HL-60 (cell line): ENCODE measurements around the gene UGT2B7.

Experiments
- DNase-seq, 2 experiments: peaks; one replicate each; pipeline ENCODE4 v3.0.0-alpha.2; 2010 to 2020; ENCODE audit warnings: low read depth in 1 of 2, low spot score in 1 of 2
- H3K27ac ChIP-seq: fragments of 250-450 bp; sonication (Bioruptor Pico); replicated peaks from 2 replicates; pipeline ENCODE4 v1.5.1; 2020; ENCODE audit warnings: mild to moderate bottlenecking, moderate library complexity
- H3K27me3 ChIP-seq: fragments of 250-450 bp; sonication (Bioruptor Pico); 2 replicates; pipeline ENCODE4 v1.5.1; 2021; ENCODE audit warnings: mild to moderate bottlenecking, moderate library complexity; ENCODE audit not compliant: insufficient read depth, poor library complexity, severe bottlenecking
- H3K4me3 ChIP-seq: replicated peaks from 2 replicates; pipeline ENCODE4 v1.5.1; 2011; ENCODE audit warnings: mild to moderate bottlenecking, control low read depth, low read length; ENCODE audit not compliant: insufficient read depth
- GABPA ChIP-seq: IDR thresholded peaks from 2 replicates; pipeline ENCODE4 v1.6.1; 2012; ENCODE audit warnings: low read depth
- POLR2AphosphoS5 ChIP-seq: IDR thresholded peaks from 2 replicates; pipeline ENCODE4 v1.6.1; 2012; ENCODE audit warnings: low read depth
- SPI1 ChIP-seq: IDR thresholded peaks from 2 replicates; pipeline ENCODE4 v1.6.1; 2012; ENCODE audit warnings: low read depth, mild to moderate bottlenecking, borderline replicate concordance
- TF ChIP-seq, protein P1 (sequence below): IDR thresholded peaks from one replicate; pipeline ENCODE4 v1.5.1; 2011; ENCODE audit warnings: low read length, control low read depth, inconsistent platforms; ENCODE audit not compliant: insufficient read depth
- TF ChIP-seq, protein P2 (sequence below): IDR thresholded peaks from 2 replicates; pipeline ENCODE4 v1.6.1; 2012; ENCODE audit warnings: low read depth; ENCODE audit not compliant: insufficient replicate concordance

UGT2B7 gene

GRCh38 chr4:69141320-69141719 is 45.0 kb downstream of the UGT2B7 start:
- Histone ChIP-seq H3K27ac (no peak overlapping the region), H3K27me3 (no peaks in the 10 kb centered on the region), H3K4me3 (no peak overlapping the region)
- TF ChIP-seq SPI1 (no peak), POLR2AphosphoS5 (no peak), GABPA (no peak)
- TF ChIP-seq, protein P1, sequence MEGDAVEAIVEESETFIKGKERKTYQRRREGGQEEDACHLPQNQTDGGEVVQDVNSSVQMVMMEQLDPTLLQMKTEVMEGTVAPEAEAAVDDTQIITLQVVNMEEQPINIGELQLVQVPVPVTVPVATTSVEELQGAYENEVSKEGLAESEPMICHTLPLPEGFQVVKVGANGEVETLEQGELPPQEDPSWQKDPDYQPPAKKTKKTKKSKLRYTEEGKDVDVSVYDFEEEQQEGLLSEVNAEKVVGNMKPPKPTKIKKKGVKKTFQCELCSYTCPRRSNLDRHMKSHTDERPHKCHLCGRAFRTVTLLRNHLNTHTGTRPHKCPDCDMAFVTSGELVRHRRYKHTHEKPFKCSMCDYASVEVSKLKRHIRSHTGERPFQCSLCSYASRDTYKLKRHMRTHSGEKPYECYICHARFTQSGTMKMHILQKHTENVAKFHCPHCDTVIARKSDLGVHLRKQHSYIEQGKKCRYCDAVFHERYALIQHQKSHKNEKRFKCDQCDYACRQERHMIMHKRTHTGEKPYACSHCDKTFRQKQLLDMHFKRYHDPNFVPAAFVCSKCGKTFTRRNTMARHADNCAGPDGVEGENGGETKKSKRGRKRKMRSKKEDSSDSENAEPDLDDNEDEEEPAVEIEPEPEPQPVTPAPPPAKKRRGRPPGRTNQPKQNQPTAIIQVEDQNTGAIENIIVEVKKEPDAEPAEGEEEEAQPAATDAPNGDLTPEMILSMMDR, result no peak
- TF ChIP-seq, protein P2, sequence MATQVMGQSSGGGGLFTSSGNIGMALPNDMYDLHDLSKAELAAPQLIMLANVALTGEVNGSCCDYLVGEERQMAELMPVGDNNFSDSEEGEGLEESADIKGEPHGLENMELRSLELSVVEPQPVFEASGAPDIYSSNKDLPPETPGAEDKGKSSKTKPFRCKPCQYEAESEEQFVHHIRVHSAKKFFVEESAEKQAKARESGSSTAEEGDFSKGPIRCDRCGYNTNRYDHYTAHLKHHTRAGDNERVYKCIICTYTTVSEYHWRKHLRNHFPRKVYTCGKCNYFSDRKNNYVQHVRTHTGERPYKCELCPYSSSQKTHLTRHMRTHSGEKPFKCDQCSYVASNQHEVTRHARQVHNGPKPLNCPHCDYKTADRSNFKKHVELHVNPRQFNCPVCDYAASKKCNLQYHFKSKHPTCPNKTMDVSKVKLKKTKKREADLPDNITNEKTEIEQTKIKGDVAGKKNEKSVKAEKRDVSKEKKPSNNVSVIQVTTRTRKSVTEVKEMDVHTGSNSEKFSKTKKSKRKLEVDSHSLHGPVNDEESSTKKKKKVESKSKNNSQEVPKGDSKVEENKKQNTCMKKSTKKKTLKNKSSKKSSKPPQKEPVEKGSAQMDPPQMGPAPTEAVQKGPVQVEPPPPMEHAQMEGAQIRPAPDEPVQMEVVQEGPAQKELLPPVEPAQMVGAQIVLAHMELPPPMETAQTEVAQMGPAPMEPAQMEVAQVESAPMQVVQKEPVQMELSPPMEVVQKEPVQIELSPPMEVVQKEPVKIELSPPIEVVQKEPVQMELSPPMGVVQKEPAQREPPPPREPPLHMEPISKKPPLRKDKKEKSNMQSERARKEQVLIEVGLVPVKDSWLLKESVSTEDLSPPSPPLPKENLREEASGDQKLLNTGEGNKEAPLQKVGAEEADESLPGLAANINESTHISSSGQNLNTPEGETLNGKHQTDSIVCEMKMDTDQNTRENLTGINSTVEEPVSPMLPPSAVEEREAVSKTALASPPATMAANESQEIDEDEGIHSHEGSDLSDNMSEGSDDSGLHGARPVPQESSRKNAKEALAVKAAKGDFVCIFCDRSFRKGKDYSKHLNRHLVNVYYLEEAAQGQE, result no peak
- no peak for DNase-seq

DNA sequence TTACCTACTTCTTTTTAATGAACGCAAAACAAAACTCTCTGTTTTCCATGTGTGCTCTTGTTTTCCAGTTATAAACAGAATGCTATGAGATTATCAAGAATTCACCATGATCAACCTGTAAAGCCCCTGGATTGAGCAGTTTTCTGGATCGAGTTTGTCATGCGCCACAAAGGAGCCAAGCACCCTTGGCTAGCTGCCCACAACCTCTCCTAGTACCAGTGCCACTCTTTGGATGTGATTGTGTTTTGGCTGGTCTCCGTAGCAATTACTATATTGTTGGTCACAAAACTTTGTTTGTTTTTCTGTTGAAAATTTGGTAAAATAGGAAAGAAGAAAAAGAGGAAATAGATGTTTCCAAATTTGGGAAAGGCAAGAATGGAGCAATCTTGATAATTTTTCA is 51.1 kb downstream of the UGT2B7 start:
- Histone ChIP-seq H3K4me3 (no peak overlapping the region), H3K27me3 (no peaks in the 10 kb centered on the region), H3K27ac (no peak overlapping the region)
- TF ChIP-seq GABPA (no peak), POLR2AphosphoS5 (no peak)
- no peak for DNase-seq

DNA sequence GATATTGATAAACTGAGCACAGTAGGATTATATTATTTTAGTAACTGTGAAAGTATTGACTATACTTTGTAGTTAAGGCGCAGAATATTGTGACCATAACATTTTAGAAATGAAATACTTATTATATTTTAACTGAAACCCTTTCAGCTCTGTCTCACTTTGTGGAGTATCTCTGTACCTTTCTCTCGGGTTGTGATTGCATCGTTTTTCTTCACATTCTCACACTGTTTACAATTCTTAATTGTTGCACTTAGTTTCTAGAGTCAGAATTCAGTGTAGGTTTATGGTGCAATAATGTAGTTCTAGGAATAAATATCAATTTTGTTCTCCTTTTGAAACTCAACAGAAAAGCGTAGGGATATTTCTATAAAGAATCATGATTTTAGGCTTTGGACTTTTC is 57.7 kb downstream of the UGT2B7 start:
- no peak overlapping the region for H3K27ac ChIP-seq
- H3K4me3 ChIP-seq, result no peak overlapping the region
- TF ChIP-seq, protein P2, result no peak
- TF ChIP-seq POLR2AphosphoS5 (no peak), SPI1 (no peak), GABPA (no peak)
- TF ChIP-seq, protein P1, result no peak
- no peak for DNase-seq
- H3K27me3 ChIP-seq, result no peaks in the 10 kb centered on the region

- Histone ChIP-seq H3K27ac (no peak overlapping the region), H3K27me3 (no peaks in the 10 kb centered on the region), H3K4me3 (no peak overlapping the region)
- TF ChIP-seq POLR2AphosphoS5, result no peak
- TF ChIP-seq SPI1, result no peak
- no peak for TF ChIP-seq GABPA
- TF ChIP-seq, protein P1, result no peak
- TF ChIP-seq, protein P2, result no peak
- no peak for DNase-seq
These were observed 60.6 kb downstream of the UGT2B7 start for GRCh38 chr4:69156913-69157312.
